SU-DHL-6 (cell line): ENCODE data around the gene SSR4.

Experiments used
- H2AFZ ChIP-seq: fragments of 200-600 bp; sonication (generic); 2 replicates; pipeline ENCODE4 v1.6.1; 2014; ENCODE audit warnings: low read depth, mild to moderate bottlenecking, moderate library complexity, mixed read lengths, antibody characterized with exemption, low read length; ENCODE audit not compliant: severe bottlenecking
- H3F3A ChIP-seq: fragments of 200-600 bp; shearing (Covaris generic); 2 replicates; pipeline ENCODE4 v1.6.0; 2016; ENCODE audit warnings: antibody characterized with exemption, mild to moderate bottlenecking; ENCODE audit not compliant: insufficient read depth
- H3K27ac ChIP-seq: fragments of 200-600 bp; sonication (generic); 2 replicates; pipeline ENCODE4 v1.5.1; 2016; ENCODE audit warnings: low read depth, mild to moderate bottlenecking, low read length, moderate library complexity, mixed read lengths
- H3K27me3 ChIP-seq: fragments of 200-600 bp; sonication (generic), shearing (Covaris generic); 2 replicates; pipeline ENCODE4 v1.6.0; 2014; ENCODE audit warnings: mild to moderate bottlenecking, low read length
- H3K36me3 ChIP-seq: fragments of 200-600 bp; sonication (generic); 2 replicates; pipeline ENCODE4 v1.6.1; 2014; ENCODE audit warnings: mild to moderate bottlenecking, low read length, mixed read lengths
- H3K4me2 ChIP-seq: fragments of 300-600, 200-600 bp; shearing (Covaris generic), sonication (generic); 2 replicates; pipeline ENCODE4 v1.6.0; 2014; ENCODE audit warnings: low read length, low read depth, mild to moderate bottlenecking; ENCODE audit not compliant: poor library complexity, severe bottlenecking
- H3K4me3 ChIP-seq: fragments of 200-600 bp; sonication (generic); 2 replicates; pipeline ENCODE4 v1.5.1; 2014; ENCODE audit warnings: antibody characterized with exemption, low read length, mild to moderate bottlenecking, mixed read lengths; ENCODE audit not compliant: insufficient read depth, poor library complexity, severe bottlenecking
- H3K79me2 ChIP-seq: fragments of 200-600 bp; sonication (generic); 2 replicates; pipeline ENCODE4 v1.6.1; 2014; ENCODE audit warnings: mild to moderate bottlenecking, low read length, moderate library complexity; ENCODE audit not compliant: insufficient read depth
- H3K9ac ChIP-seq: fragments of 200-600 bp; sonication (generic); 2 replicates; pipeline ENCODE4 v1.7.0; 2014; ENCODE audit warnings: mild to moderate bottlenecking, low read length
- H3K9me2 ChIP-seq: fragments of 200-600 bp; sonication (generic); replicated peaks from 2 replicates; pipeline ENCODE4 v1.6.1; 2014; ENCODE audit warnings: low read length; ENCODE audit not compliant: insufficient read depth
- H3K9me3 ChIP-seq: fragments of 200-600 bp; sonication (generic); 2 replicates; pipeline ENCODE4 v1.6.1; 2014; ENCODE audit warnings: low read length, mixed read lengths; ENCODE audit not compliant: insufficient read depth
- H4K20me1 ChIP-seq: fragments of 200-600 bp; sonication (generic); 2 replicates; pipeline ENCODE4 v1.6.1; 2014; ENCODE audit warnings: low read depth, mild to moderate bottlenecking, antibody characterized with exemption, low read length, moderate library complexity, mixed read lengths
- CTCF ChIP-seq: fragments of 200-600 bp; sonication (generic); IDR thresholded peaks from one replicate; pipeline ENCODE4 v1.5.1; 2017; ENCODE audit warnings: antibody characterized with exemption, mild to moderate bottlenecking, low read length, moderate library complexity; ENCODE audit not compliant: insufficient read depth, poor library complexity, severe bottlenecking
- EZH2phosphoT487 ChIP-seq: fragments of 200-600 bp; sonication (generic), shearing (Covaris generic); conservative IDR thresholded peaks from 2 replicates; pipeline ENCODE4 v1.6.1; 2018; ENCODE audit warnings: mild to moderate bottlenecking, antibody characterized with exemption, low read length, moderate library complexity, mixed read lengths

The SSR4 gene

GRCh38 chrX:153829799-153830639 is 35.6 kb downstream of the SSR4 start, which contains the start of gene PDZD4:
Gene PDZD4 (minus strand): TSS chrX:153830544. CDS start chrX:153830298, 246 bp downstream.
- H3K9me3 ChIP-seq, result no peaks in the 10 kb centered on the region
- H3K9ac ChIP-seq, result no peak within 1 kb of the TSS

DNA sequence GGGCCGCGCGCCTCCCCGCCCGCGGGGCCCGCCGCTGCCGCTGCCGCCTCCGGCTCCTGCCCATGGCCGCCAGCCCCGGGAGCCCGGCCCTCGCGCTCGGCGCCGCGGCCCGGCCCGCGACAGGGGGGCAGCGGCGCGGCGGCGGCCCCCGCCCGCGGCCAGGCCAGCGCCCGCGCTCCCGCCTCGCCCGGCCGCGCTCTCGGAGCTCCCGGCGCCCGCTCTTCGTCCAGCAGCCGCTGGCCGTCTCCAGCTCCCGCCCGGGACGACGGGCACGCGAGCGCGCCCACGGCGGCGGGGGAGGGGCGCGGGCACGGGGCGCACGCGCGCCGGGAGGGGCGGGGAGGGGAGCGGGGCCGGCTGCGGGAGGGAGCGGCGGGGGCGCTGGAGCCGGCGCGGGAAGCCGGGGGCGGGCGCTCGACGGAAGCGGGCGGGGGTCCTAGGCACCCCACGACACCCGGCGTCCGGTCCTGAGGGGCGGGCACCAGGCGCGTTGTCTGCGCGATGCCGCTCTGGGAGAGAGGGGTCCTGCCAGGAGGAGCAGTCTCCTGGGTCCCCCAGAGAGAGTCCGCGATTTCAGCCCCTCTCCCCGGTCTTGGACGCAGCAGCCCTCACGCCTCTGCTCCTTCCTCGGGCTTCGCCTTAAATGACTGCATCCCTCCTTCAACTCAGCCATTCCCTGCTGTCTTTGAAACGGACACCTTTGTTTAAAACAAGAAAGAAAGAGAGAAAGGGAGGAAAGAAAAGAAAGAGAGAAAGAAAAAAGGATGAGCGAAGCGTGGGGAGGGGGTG is 36.4 kb downstream of the SSR4 start:
- no peaks in the 10 kb centered on the region for H3K9me2 ChIP-seq
- H3K9ac ChIP-seq, result no peak overlapping the region
- no peaks in the 10 kb centered on the region for H3F3A ChIP-seq
- TF ChIP-seq EZH2phosphoT487 (no peak), CTCF (no peak)
- no peak overlapping the region for H2AFZ ChIP-seq
- H3K27ac ChIP-seq, result no peak overlapping the region
- no peak overlapping the region for H3K4me3 ChIP-seq
- H3K4me2 ChIP-seq, result no peak overlapping the region
- no peaks in the 10 kb centered on the region for H3K79me2 ChIP-seq
- H3K27me3 ChIP-seq, result no peaks in the 10 kb centered on the region
- no peaks in the 10 kb centered on the region for H4K20me1 ChIP-seq
- H3K9me3 ChIP-seq, result no peaks in the 10 kb centered on the region
- H3K36me3 ChIP-seq, result no peaks in the 10 kb centered on the region

More at GRCh38 chrX:153829799-153830639, 35.6 kb downstream of the SSR4 start, which contains the start of gene PDZD4:
- no peak within 1 kb of the TSS for H2AFZ ChIP-seq
- TF ChIP-seq EZH2phosphoT487 (no peak), CTCF (no peak)
- no peak within 1 kb of the TSS for H3K4me3 ChIP-seq
- H3K79me2 ChIP-seq, result no peaks in the 10 kb centered on the region
- H3K27me3 ChIP-seq, result no peaks in the 10 kb centered on the region
- no peak within 1 kb of the TSS for H3K4me2 ChIP-seq
- no peaks in the 10 kb centered on the region for H3K9me2 ChIP-seq
- H3K36me3 ChIP-seq, result no peaks in the 10 kb centered on the region
- H3K27ac ChIP-seq, result no peak within 1 kb of the TSS
- H4K20me1 ChIP-seq, result no peaks in the 10 kb centered on the region
- no peaks in the 10 kb centered on the region for H3F3A ChIP-seq

- H3K9me2 ChIP-seq, result no peaks in the 10 kb centered on the region
- H3F3A ChIP-seq, result no peaks in the 10 kb centered on the region
- no peaks in the 10 kb centered on the region for H3K79me2 ChIP-seq
- H3K27me3 ChIP-seq, result no peaks in the 10 kb centered on the region
- H2AFZ ChIP-seq, result no peak overlapping the region
- no peaks in the 10 kb centered on the region for H3K9me3 ChIP-seq
- H3K4me3 ChIP-seq, result no peak overlapping the region
- H3K9ac ChIP-seq, result no peak overlapping the region
- H4K20me1 ChIP-seq, result no peaks in the 10 kb centered on the region
- TF ChIP-seq CTCF, result no peak
- TF ChIP-seq EZH2phosphoT487, result no peak
- no peak overlapping the region for H3K27ac ChIP-seq
- H3K4me2 ChIP-seq, result no peak overlapping the region
- no peaks in the 10 kb centered on the region for H3K36me3 ChIP-seq
Measured at GRCh38 chrX:153831429-153832150, 37.1 kb downstream of the SSR4 start.
